Measurements from ENCODE around the gene ARHGAP18. TPM values are rescaled to one million over a fixed set of nuclear protein-coding genes. Genes with fewer than 3 reads are reported as not detected.

ARHGAP18 gene
- total and polyA plus RNA-seq, 2 of the 13 experiments (the other 11 are each of a cell fraction or from before 2014, with no cell fraction given): 58.2 to 115 TPM

DNA sequence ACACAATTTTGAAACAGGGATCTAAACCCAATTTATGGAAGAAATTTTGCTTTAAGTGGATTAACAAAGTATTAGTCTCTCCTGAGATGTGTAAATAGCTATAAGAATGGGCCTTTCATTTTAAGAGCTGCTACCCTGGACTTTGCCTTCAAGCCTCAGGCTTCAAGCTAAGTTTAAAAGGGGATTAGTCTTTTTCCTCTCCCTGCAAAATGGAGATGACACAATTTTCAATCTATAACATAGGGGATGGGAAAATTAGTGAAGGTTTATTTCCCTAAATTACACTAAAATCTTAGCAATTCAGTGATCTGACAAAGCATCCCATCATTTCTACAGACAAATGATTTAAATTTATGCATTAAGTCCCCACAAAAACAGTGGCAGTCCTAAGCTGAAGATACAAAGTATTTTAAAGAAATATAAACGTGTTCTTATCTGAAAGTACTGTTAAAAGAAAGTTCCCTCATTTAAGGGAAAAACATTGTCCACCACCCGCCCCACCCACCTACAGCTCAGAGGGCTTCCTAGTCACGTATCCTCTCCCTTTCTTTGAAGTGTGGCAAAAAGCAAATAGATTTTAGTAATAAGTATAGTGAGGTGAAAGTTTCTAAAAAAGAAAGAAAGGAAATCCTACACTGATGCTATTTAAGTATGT, 14.5 kb downstream of the ARHGAP18 start (continued):
- TF ChIP-seq, protein P1, sequence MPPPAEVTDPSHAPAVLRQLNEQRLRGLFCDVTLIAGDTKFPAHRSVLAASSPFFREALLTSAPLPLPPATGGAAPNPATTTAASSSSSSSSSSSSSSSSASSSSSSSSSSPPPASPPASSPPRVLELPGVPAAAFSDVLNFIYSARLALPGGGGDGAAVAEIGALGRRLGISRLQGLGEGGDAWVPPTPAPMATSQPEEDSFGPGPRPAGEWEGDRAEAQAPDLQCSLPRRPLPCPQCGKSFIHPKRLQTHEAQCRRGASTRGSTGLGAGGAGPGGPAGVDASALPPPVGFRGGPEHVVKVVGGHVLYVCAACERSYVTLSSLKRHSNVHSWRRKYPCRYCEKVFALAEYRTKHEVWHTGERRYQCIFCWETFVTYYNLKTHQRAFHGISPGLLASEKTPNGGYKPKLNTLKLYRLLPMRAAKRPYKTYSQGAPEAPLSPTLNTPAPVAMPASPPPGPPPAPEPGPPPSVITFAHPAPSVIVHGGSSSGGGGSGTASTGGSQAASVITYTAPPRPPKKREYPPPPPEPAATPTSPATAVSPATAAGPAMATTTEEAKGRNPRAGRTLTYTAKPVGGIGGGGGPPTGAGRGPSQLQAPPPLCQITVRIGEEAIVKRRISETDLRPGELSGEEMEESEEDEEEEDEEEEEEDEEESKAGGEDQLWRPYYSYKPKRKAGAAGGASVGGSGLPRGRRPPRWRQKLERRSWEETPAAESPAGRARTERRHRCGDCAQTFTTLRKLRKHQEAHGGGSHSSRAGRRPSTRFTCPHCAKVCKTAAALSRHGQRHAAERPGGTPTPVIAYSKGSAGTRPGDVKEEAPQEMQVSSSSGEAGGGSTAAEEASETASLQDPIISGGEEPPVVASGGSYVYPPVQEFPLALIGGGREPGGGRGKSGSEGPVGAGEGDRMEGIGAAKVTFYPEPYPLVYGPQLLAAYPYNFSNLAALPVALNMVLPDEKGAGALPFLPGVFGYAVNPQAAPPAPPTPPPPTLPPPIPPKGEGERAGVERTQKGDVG (CRISPR knock-in tag; IDR thresholded peaks at IDR 0.05; ENCODE audit: borderline replicate concordance): no peak
- TF ChIP-seq, protein P2, sequence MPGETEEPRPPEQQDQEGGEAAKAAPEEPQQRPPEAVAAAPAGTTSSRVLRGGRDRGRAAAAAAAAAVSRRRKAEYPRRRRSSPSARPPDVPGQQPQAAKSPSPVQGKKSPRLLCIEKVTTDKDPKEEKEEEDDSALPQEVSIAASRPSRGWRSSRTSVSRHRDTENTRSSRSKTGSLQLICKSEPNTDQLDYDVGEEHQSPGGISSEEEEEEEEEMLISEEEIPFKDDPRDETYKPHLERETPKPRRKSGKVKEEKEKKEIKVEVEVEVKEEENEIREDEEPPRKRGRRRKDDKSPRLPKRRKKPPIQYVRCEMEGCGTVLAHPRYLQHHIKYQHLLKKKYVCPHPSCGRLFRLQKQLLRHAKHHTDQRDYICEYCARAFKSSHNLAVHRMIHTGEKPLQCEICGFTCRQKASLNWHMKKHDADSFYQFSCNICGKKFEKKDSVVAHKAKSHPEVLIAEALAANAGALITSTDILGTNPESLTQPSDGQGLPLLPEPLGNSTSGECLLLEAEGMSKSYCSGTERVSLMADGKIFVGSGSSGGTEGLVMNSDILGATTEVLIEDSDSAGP (CRISPR knock-in tag; IDR thresholded peaks at IDR 0.05; ENCODE audit: borderline replicate concordance): no peak
- TF ChIP-seq ZNF101 (CRISPR knock-in tag; IDR thresholded peaks at IDR 0.05; ENCODE audit: borderline replicate concordance, low read depth): no peak
- no peak for TF ChIP-seq ZSCAN9 (CRISPR knock-in tag; IDR thresholded peaks at IDR 0.05; ENCODE audit: borderline replicate concordance)
- TF ChIP-seq, protein P3, sequence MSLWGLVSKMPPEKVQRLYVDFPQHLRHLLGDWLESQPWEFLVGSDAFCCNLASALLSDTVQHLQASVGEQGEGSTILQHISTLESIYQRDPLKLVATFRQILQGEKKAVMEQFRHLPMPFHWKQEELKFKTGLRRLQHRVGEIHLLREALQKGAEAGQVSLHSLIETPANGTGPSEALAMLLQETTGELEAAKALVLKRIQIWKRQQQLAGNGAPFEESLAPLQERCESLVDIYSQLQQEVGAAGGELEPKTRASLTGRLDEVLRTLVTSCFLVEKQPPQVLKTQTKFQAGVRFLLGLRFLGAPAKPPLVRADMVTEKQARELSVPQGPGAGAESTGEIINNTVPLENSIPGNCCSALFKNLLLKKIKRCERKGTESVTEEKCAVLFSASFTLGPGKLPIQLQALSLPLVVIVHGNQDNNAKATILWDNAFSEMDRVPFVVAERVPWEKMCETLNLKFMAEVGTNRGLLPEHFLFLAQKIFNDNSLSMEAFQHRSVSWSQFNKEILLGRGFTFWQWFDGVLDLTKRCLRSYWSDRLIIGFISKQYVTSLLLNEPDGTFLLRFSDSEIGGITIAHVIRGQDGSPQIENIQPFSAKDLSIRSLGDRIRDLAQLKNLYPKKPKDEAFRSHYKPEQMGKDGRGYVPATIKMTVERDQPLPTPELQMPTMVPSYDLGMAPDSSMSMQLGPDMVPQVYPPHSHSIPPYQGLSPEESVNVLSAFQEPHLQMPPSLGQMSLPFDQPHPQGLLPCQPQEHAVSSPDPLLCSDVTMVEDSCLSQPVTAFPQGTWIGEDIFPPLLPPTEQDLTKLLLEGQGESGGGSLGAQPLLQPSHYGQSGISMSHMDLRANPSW (CRISPR knock-in tag; IDR thresholded peaks at IDR 0.05; ENCODE audit: borderline replicate concordance): peak; percentile 77; the same call in 1 of the 2 replicates
- no peak for TF ChIP-seq ZNF263 (CRISPR knock-in tag; IDR thresholded peaks at IDR 0.05)
- TF ChIP-seq MED1 (CRISPR knock-in tag; IDR thresholded peaks at IDR 0.05): peak; percentile 81
- TF ChIP-seq ZNF546 (CRISPR knock-in tag; conservative IDR thresholded peaks at IDR 0.05): no peak
- TF ChIP-seq NR2F2 (IDR thresholded peaks at IDR 0.05; ENCODE audit: borderline replicate concordance, low read depth): peak; percentile 77; the same call in 1 of the 2 replicates
- no peak for TF ChIP-seq ZNF720 (CRISPR knock-in tag; IDR thresholded peaks at IDR 0.05)
- no peak; the same call in 1 of the 2 replicates for TF ChIP-seq MTA1 (CRISPR knock-in tag; IDR thresholded peaks at IDR 0.05; ENCODE audit: borderline replicate concordance)
- no peak for TF ChIP-seq RFX1 (IDR thresholded peaks at IDR 0.05)
- no peak for TF ChIP-seq FOXM1 (CRISPR knock-in tag; IDR thresholded peaks at IDR 0.05)
- TF ChIP-seq, protein P4, sequence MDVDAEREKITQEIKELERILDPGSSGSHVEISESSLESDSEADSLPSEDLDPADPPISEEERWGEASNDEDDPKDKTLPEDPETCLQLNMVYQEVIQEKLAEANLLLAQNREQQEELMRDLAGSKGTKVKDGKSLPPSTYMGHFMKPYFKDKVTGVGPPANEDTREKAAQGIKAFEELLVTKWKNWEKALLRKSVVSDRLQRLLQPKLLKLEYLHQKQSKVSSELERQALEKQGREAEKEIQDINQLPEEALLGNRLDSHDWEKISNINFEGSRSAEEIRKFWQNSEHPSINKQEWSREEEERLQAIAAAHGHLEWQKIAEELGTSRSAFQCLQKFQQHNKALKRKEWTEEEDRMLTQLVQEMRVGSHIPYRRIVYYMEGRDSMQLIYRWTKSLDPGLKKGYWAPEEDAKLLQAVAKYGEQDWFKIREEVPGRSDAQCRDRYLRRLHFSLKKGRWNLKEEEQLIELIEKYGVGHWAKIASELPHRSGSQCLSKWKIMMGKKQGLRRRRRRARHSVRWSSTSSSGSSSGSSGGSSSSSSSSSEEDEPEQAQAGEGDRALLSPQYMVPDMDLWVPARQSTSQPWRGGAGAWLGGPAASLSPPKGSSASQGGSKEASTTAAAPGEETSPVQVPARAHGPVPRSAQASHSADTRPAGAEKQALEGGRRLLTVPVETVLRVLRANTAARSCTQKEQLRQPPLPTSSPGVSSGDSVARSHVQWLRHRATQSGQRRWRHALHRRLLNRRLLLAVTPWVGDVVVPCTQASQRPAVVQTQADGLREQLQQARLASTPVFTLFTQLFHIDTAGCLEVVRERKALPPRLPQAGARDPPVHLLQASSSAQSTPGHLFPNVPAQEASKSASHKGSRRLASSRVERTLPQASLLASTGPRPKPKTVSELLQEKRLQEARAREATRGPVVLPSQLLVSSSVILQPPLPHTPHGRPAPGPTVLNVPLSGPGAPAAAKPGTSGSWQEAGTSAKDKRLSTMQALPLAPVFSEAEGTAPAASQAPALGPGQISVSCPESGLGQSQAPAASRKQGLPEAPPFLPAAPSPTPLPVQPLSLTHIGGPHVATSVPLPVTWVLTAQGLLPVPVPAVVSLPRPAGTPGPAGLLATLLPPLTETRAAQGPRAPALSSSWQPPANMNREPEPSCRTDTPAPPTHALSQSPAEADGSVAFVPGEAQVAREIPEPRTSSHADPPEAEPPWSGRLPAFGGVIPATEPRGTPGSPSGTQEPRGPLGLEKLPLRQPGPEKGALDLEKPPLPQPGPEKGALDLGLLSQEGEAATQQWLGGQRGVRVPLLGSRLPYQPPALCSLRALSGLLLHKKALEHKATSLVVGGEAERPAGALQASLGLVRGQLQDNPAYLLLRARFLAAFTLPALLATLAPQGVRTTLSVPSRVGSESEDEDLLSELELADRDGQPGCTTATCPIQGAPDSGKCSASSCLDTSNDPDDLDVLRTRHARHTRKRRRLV (CRISPR knock-in tag; IDR thresholded peaks at IDR 0.05): no peak
- peak; percentile 27 for TF ChIP-seq YY1 (IDR thresholded peaks at IDR 0.05; ENCODE audit: insufficient read depth, insufficient replicate concordance, low read depth, low read length)
